GM19324 (cell line): ENCODE measurements around the gene CD34.
"Not testable (repeated sequence)": the region's sequence is repeated elsewhere in the genome, so short reads cannot be mapped to it uniquely, and the experiment has no call there.

ENCODE experiments used
- ATAC-seq: cut with Tn5 transposase; IDR thresholded peaks from one replicate; pipeline ENCODE4 v1.9.1; 2021; ENCODE audit warnings: mild to moderate bottlenecking, moderate library complexity; ENCODE audit not compliant: unreplicated experiment, low FRiP score

CD34 gene

DNA sequence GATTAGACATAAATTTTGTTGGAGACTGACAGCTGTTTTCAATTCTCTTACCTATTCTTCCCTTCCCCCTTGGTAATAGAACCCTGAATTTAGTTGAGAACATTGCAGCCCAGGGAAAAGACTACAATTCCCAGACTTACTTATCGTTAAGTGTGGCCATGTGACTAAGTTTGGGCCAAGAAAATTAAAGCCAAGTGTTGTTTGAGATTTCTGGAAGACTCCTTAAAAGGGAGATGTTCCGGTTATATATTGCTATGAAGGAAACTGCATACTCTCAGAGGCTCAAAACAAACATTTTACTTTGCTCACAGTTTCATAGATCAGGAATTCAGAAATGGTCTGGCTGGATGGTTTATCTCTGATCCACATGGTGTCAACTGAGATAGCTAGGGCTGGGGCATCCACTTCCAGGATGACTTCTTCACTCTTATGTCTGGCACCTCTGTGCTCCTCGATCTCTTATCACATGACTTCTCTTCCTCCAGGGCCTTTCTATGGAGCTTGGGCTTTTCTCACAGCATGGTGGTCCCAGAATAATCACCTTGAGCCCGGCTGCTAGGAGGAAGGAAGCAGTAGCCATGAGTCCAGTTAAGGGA lies 22.4 kb upstream of the CD34 start:
- no peak for ATAC-seq

DNA sequence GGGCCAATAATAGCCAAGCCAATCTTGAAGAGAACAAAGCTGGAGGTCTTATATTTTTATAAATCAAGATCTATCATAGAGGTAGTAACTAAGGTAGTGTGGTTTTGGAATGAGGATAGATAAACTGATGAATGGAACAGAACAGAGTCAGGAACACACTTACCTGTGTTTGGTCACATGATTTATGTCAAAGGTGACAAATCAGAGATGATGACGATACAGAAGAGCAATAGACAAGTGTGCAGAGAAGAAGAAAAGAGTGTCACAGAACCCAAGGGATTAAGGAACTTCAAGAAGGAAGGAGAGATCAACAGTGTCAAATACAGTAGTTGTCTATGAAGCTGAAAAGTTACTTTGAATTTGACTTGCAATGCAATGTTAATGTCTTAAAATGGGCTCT lies 16.1 kb upstream of the CD34 start:
- ATAC-seq, result no peak

DNA sequence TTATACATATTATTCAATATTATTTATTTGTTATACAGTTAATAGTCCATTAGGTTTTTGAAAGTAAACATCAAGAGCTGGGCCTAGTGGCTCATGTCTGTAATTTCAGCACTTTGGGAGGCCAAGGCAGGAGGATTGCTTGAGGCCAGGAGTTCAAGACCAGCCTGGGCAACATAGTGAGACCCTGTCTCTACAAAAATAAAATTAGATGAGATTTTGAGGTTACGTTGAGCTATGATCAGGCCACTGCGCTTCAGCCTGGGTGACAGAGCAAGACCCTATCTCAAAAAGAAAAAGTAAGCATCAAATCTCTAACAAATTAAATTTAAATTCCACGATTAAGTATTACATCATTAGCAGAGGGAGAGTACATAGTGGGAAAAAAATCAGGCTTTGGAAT lies 15.0 kb upstream of the CD34 start:
- ATAC-seq, result not testable (repeated sequence)

- ATAC-seq, result no peak
Measured at GRCh38 chr1:207925210-207925609, 14.3 kb upstream of the CD34 start.

DNA sequence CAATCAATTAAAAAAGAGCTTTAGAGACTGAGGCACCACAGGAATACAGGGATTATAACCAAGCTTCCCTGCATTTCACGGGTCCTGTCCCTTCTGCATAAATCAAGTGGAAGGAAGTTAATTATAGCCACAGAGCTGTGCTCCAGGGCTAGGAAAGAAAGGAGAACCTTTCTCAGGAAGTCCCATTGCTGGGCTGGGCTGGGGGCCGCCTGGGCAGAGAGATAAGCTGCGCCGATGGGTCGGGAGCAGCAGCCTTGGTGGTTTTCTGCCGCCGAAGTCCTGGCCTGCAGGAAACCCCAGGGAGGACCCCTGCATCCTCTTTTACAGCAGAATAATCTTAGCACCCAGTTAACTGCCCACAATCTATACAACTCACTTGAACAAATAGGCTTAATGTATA lies 12.6 kb upstream of the CD34 start:
- no peak for ATAC-seq

GRCh38 chr1:207923121-207923520 lies 12.2 kb upstream of the CD34 start:
- no peak for ATAC-seq

GRCh38 chr1:207922554-207922953 lies 11.6 kb upstream of the CD34 start:
- ATAC-seq, result no peak

GRCh38 chr1:207921321-207921720 lies 10.4 kb upstream of the CD34 start:
- no peak for ATAC-seq

DNA sequence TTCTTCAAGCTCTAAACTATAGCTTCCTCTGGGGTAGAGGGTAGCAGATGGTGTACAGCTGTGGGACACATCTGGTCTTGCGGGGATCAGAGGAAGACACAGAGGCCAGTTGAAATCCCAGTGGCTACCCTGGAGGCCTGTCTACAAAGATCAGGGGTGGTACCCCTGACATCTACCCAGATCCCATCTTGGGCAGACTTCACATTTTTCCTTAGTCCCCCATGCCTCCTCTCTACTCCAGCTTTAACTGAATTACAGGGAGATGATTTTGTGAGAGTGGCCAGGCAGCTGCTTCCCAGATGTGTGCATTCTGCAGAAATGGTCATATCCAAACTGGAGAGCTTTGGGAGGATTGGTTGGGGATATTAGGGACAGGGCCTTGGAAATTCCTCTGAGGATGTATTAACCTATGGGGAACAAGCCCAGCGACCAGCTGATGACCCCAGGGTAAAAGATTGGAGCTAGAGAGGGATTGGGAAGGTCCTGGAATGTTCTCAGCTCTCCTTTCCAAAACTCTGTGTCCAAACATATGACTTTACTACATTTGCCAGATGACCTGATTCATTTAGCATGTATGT lies 9.6 kb upstream of the CD34 start:
- no peak for ATAC-seq

DNA sequence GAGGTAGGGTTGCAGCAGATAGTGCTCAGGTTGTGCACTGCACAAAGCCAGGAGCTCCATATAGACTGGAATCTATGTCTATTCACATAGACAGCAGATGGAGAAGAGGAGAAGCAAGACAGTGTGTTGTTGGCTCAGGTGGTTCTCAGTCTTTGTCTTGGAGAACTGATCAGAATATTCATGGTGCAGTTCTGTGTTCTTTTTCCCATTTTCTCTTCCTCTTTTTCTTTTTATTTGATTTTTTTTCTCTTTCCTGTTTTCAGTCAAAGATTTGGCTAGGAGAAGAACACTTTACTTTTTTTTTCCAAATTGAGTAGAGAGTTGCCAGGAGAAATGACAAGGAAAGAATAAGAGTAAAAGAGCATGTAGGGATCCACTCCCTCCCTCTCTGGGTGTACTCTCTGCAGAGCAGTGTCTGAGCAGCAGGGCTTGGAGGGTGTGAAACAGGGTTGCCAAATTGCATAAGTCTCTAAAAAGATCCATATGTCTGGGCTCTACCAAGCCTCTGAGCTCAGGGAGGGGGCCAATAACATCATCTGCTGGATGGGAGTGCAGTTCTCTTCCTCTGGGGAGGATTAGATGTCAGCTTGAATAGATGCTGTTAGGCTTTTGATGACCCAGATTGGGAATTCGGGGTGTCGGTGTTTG lies 8.7 kb upstream of the CD34 start:
- ATAC-seq, result no peak

DNA sequence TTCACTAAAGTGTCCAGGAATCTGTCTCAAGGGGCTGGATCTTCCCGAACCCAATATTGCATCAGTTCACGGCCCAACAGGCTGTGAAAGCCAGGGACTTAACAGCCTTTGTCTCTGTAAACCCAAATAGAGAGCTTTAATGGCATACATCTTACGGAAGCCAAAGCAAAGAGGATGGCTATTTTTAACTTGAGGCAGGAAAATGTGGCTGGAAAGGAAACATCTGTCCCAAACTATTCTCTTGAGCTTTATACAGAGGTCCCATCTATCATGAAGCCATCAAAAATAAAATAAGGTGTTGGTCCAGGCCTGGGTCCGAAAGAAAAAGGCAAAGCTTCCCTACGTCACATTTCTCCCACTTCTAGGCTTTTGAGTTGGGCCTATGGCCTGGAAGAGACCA lies 7.7 kb upstream of the CD34 start:
- ATAC-seq, result no peak

- no peak for ATAC-seq
Measured at GRCh38 chr1:207918011-207918410, 7.1 kb upstream of the CD34 start.

DNA sequence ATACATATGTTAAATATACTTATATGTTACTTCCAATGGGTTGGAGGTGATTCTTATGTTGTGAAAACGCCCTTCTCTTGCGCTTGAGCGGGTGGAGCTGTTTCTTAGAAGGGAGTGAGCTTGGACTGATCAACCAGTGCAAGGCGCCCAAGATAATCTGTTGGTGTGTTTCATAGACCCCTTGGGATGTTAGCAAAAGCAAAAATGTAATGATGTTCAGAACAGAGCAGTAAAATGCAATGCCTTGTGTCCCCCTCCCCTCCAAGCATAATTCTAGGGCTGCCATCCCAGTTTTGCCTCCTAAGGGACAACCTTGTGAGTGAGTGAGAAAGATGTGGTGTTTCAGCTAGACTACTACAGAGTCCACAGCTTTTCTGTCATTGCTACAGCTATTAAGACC lies 6.2 kb upstream of the CD34 start:
- no peak for ATAC-seq

GRCh38 chr1:207913951-207914350 lies 3.0 kb upstream of the CD34 start:
- ATAC-seq, result no peak

GRCh38 chr1:207911856-207912760 lies 1.2 kb upstream of the CD34 start:
- no peak for ATAC-seq

- no peak for ATAC-seq
Measured at GRCh38 chr1:207909687-207910086, 1.2 kb downstream of the CD34 start.

- ATAC-seq, result no peak
Measured at GRCh38 chr1:207908107-207908734, 2.7 kb downstream of the CD34 start.

DNA sequence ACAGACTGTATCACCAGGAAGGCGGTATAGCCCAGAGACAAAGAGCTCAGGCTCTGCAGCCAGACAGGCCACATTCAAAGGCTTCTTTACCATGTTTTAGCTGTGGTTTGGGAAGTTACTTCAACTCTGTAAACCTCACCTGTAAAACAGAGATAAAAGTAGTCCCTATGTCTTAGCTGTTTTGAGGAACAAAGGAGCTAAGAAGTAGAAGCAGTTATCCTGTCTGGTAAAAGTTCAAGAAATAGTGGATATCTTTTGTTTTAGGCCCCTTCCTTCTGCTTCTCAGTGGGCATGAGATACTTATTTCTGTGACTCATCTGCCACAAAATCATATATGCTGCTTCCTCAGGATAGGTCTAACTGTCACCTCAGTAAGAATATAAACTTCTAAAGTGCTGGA lies 6.5 kb downstream of the CD34 start:
- no peak for ATAC-seq

DNA sequence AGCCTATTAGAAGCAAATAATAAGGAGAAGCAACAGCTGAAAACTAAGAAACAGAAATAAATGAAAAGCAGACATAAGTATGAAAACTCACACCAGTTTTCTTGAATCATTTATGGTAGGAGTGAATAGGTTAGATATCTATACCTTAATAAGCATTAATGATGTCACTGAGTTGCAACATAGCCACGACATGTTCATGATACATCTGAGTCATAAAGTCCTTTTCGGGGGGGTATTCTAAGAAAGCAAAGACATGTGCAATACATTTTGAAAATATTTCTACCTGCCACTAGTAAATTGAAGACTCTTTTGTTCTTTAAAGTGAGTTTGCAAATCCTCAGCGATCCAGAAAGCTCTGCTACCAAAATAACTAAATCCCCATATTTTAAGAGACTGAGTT lies 7.2 kb downstream of the CD34 start:
- ATAC-seq, result no peak

DNA sequence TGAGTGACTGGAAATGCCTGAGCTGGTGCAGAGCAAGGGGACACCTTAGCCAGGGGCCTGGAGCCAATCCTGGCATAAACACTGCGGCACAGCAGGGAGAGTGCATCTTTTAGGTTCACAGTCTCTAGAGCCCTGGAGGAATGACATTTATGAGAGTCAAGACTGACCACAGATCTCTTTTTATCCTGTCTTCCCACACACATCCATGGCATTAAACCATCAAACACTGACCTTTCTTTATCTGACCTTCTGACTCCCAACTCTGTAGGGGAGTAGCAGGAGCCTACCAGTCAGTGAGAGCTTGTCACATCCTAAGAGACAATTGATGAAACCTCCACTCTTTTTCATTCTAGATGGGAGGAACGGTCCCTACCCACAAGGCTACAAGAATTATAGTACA lies 7.9 kb downstream of the CD34 start:
- ATAC-seq, result no peak

DNA sequence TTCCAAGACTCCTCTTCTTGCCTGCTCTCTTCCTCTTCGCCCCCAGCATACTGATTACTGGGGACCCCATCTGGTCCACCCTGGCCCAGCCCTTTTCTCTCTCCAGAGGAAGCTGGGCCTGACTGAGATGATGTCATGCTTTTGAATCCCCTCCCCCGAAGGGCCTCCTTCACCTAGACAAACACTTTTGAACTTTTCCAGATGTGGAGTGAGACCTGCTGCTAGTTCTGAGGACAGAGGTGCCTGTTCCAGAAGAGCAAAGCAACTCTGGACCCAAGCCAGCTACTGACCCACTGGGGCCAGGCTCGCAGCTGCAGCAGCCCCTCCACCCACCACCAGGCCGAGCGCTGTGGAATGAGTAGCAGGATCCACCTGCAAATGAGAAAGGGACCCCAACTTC lies 8.4 kb downstream of the CD34 start:
- no peak for ATAC-seq
